Left lobe of liver (tissue), 2 donors: ENCODE results near the gene SUN3. TPM values are rescaled to one million over a fixed set of nuclear protein-coding genes. Genes with fewer than 3 reads are reported as not detected.
"Not testable (repeated sequence)": the region's sequence is repeated elsewhere in the genome, so short reads cannot be mapped to it uniquely, and the experiment has no call there.

Experiments
- ATAC-seq: fragments of 200-7000 bp; cut with Tn5 transposase; one replicate; pipeline ENCODE4 v1.9.1; 2020; ENCODE audit warnings: mild to moderate bottlenecking, moderate library complexity
- DNase-seq: peaks from one replicate; pipeline ENCODE4 v3.0.0-alpha.2; 2020; ENCODE audit warnings: low spot score
- total RNA-seq: library from RNA; stranded (reverse); gene quantifications from one replicate; pipeline ENCODE4 v1.2.1, GENCODE V29; 2021
- donor health status: DM: no; HTN: no; CAD: no; lungs with moderate emphysema.
- donor health status: DM: no; HTN: yes; CAD: no.

SUN3 gene
- total RNA-seq, 1 donor from 2014 or later: not detected

- DNase-seq: no peak
- no peak for ATAC-seq
Observed at GRCh38 chr7:47946581-47947354, 82.1 kb downstream of the SUN3 start.

- DNase-seq: peak; percentile 71
- ATAC-seq: peak; percentile 86
Observed at GRCh38 chr7:47945261-47946015, 83.5 kb downstream of the SUN3 start.

GRCh38 chr7:47944536-47945260 is 84.2 kb downstream of the SUN3 start:
- peak; percentile 7 for ATAC-seq
- DNase-seq: no peak

- no peak for DNase-seq
- no peak for ATAC-seq
Observed at GRCh38 chr7:47943676-47944474, 85.0 kb downstream of the SUN3 start.

GRCh38 chr7:47942651-47943050 is 86.3 kb downstream of the SUN3 start:
- DNase-seq, ATAC-seq: not testable (repeated sequence)

GRCh38 chr7:47942132-47942531 is 86.8 kb downstream of the SUN3 start:
- ATAC-seq (no peak), DNase-seq (no peak)

GRCh38 chr7:47941136-47941844 is 87.6 kb downstream of the SUN3 start:
- ATAC-seq (no peak), DNase-seq (no peak)

GRCh38 chr7:47940088-47941013 is 88.6 kb downstream of the SUN3 start:
- DNase-seq (no peak), ATAC-seq (peak; percentile 33)

GRCh38 chr7:47939425-47940036 is 89.4 kb downstream of the SUN3 start:
- DNase-seq: no peak
- no peak for ATAC-seq

- ATAC-seq: no peak
- no peak for DNase-seq
Observed at GRCh38 chr7:47938574-47939165, 90.2 kb downstream of the SUN3 start.

- no peak for ATAC-seq
- no peak for DNase-seq
Observed at GRCh38 chr7:47937711-47938573, 91.0 kb downstream of the SUN3 start.

Other genes starting within 250 kb of the SUN3 start
- gene PKD1L1, start 80.6 kb downstream of the SUN3 start, total RNA-seq: 0.45 TPM
- gene HUS1, start 49.5 kb downstream of the SUN3 start, total RNA-seq: 15.4 TPM
- gene C7orf57, start 6.4 kb upstream of the SUN3 start, total RNA-seq: not detected
- 8.1 TPM for gene UPP1, start 60.2 kb upstream of the SUN3 start, total RNA-seq
- 1.0 TPM for gene ABCA13, start 142.4 kb upstream of the SUN3 start, total RNA-seq